HL-60 (cell line): ENCODE results near the gene SLC12A7.

Source experiments
- DNase-seq, 2 experiments: peaks; one replicate each; pipeline ENCODE4 v3.0.0-alpha.2; 2010 to 2020; ENCODE audit warnings: low read depth in 1 of 2, low spot score in 1 of 2
- H3K27ac ChIP-seq: fragments of 250-450 bp; sonication (Bioruptor Pico); replicated peaks from 2 replicates; pipeline ENCODE4 v1.5.1; 2020; ENCODE audit warnings: mild to moderate bottlenecking, moderate library complexity
- H3K27me3 ChIP-seq: fragments of 250-450 bp; sonication (Bioruptor Pico); 2 replicates; pipeline ENCODE4 v1.5.1; 2021; ENCODE audit warnings: mild to moderate bottlenecking, moderate library complexity; ENCODE audit not compliant: insufficient read depth, poor library complexity, severe bottlenecking
- H3K4me3 ChIP-seq: replicated peaks from 2 replicates; pipeline ENCODE4 v1.5.1; 2011; ENCODE audit warnings: mild to moderate bottlenecking, control low read depth, low read length; ENCODE audit not compliant: insufficient read depth
- GABPA ChIP-seq: IDR thresholded peaks from 2 replicates; pipeline ENCODE4 v1.6.1; 2012; ENCODE audit warnings: low read depth
- POLR2AphosphoS5 ChIP-seq: IDR thresholded peaks from 2 replicates; pipeline ENCODE4 v1.6.1; 2012; ENCODE audit warnings: low read depth
- SPI1 ChIP-seq: IDR thresholded peaks from 2 replicates; pipeline ENCODE4 v1.6.1; 2012; ENCODE audit warnings: low read depth, mild to moderate bottlenecking, borderline replicate concordance
- TF ChIP-seq, protein P1 (sequence below): IDR thresholded peaks from one replicate; pipeline ENCODE4 v1.5.1; 2011; ENCODE audit warnings: low read length, control low read depth, inconsistent platforms; ENCODE audit not compliant: insufficient read depth
- TF ChIP-seq, protein P2 (sequence below): IDR thresholded peaks from 2 replicates; pipeline ENCODE4 v1.6.1; 2012; ENCODE audit warnings: low read depth; ENCODE audit not compliant: insufficient replicate concordance

The SLC12A7 gene

DNA sequence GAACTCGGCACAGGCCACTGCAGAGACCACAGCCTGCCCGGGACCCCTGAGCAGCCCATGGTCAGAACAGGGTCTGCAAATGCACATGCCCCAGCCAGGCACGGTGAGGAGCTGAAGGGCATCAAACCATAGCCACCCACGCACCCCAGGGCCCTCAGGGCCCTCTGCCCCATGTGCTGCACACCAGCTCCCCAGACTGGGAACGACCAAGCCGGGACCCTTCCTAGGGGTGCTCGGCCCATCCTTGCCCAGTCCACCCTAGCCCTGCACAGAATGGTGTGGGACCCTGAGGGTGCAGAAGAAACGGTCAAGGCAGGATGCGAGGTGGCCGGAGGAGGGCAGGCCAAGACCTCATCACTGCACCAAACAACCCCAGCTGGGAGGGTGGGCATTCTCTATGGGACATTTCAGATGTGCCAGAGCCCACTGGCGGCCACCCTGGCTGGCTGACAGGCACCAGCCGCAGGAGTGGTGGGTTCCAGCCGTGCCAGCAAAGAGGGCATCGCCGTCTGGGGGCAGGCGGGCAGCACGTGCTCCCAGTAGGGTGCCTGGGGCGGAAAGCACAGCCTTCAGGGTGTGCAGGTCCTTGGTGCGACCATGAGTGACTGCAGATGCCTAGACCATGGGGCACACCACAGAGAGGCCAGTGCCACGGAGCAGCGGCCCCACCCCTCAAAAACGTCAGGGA, 16.4 kb downstream of the SLC12A7 start:
- Histone ChIP-seq H3K27ac (no peak overlapping the region), H3K4me3 (no peak overlapping the region), H3K27me3 (no peaks in the 10 kb centered on the region)
- TF ChIP-seq POLR2AphosphoS5, result no peak
- TF ChIP-seq, protein P1, sequence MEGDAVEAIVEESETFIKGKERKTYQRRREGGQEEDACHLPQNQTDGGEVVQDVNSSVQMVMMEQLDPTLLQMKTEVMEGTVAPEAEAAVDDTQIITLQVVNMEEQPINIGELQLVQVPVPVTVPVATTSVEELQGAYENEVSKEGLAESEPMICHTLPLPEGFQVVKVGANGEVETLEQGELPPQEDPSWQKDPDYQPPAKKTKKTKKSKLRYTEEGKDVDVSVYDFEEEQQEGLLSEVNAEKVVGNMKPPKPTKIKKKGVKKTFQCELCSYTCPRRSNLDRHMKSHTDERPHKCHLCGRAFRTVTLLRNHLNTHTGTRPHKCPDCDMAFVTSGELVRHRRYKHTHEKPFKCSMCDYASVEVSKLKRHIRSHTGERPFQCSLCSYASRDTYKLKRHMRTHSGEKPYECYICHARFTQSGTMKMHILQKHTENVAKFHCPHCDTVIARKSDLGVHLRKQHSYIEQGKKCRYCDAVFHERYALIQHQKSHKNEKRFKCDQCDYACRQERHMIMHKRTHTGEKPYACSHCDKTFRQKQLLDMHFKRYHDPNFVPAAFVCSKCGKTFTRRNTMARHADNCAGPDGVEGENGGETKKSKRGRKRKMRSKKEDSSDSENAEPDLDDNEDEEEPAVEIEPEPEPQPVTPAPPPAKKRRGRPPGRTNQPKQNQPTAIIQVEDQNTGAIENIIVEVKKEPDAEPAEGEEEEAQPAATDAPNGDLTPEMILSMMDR, result no peak
- DNase-seq, result no peak

DNA sequence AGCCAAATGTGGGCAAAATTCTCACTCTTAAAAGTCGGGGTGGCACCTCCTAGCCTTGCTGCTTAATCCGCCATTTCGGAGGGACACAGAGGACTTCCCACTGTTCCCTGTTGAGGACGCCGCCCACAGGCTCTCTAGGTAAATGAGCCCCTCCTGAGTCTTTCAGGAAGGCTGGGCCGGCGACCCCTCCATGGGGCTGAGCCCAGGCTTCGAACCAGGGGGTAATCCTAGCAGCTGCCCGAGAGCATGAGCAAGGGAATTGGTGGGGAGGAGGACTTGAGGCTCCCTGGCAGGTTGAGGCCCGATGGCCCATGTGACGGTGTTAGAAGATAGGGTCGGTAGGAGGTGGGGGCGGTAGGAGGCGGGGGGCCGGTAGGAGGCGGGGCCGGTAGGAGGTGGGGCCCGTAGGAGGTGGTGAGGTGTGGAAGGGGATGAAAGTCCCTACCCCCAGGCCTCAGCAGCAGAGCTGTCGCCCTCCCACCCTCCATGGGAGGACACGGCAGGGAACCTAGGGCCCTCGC, 17.1 kb downstream of the SLC12A7 start:
- no peaks in the 10 kb centered on the region for H3K27me3 ChIP-seq
- TF ChIP-seq, protein P2, sequence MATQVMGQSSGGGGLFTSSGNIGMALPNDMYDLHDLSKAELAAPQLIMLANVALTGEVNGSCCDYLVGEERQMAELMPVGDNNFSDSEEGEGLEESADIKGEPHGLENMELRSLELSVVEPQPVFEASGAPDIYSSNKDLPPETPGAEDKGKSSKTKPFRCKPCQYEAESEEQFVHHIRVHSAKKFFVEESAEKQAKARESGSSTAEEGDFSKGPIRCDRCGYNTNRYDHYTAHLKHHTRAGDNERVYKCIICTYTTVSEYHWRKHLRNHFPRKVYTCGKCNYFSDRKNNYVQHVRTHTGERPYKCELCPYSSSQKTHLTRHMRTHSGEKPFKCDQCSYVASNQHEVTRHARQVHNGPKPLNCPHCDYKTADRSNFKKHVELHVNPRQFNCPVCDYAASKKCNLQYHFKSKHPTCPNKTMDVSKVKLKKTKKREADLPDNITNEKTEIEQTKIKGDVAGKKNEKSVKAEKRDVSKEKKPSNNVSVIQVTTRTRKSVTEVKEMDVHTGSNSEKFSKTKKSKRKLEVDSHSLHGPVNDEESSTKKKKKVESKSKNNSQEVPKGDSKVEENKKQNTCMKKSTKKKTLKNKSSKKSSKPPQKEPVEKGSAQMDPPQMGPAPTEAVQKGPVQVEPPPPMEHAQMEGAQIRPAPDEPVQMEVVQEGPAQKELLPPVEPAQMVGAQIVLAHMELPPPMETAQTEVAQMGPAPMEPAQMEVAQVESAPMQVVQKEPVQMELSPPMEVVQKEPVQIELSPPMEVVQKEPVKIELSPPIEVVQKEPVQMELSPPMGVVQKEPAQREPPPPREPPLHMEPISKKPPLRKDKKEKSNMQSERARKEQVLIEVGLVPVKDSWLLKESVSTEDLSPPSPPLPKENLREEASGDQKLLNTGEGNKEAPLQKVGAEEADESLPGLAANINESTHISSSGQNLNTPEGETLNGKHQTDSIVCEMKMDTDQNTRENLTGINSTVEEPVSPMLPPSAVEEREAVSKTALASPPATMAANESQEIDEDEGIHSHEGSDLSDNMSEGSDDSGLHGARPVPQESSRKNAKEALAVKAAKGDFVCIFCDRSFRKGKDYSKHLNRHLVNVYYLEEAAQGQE, result no peak
- TF ChIP-seq SPI1, result no peak
- TF ChIP-seq POLR2AphosphoS5, result no peak
- TF ChIP-seq, protein P1, result no peak
- no peak for TF ChIP-seq GABPA
- no peak overlapping the region for H3K27ac ChIP-seq
- no peak overlapping the region for H3K4me3 ChIP-seq
- DNase-seq, result no peak

DNA sequence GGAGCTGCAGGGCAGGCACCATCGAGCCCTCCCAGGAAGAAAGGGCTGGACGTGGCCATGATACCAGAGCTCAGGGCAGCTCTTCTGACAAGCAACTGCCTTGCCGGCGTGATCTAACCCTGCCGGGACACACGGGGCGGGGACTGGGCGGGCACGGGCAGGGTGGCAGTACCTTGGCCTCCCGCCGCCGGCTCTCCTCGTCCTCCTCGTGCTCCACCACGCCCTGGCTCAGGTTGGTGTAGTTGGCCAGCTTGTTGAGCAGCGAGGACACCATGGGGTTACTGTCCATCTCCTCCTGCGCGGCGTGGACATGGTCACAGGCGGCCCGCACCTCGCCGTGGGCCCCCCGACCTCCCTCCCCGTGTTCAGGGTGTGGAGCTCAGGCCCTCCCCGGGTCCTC, 18.5 kb downstream of the SLC12A7 start:
- DNase-seq, result no peak
- Histone ChIP-seq H3K27me3 (no peaks in the 10 kb centered on the region), H3K4me3 (no peak overlapping the region), H3K27ac (no peak overlapping the region)
- TF ChIP-seq, protein P1, result no peak
- TF ChIP-seq, protein P2, result no peak
- TF ChIP-seq SPI1 (no peak), POLR2AphosphoS5 (no peak), GABPA (no peak)

DNA sequence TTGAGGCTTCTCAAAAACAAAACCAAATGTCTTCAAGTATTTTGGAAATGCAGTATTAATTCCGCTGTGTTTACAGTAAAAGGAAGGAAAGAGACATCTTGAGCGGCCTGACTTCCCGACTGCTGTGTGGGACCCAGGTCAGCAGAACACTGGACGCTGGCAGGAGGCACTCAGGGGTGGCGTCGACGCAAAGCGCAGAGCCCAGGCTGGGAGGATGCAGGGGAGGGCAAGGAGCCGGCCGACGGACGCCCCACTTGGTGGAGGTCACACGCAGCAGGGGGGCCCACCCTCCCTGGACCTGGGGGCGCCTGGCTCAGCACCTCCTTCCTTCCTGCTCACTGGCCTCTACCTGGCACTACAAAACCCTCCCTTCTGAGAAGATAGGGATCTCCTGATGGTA, 19.7 kb downstream of the SLC12A7 start:
- H3K27ac ChIP-seq, result no peak overlapping the region
- no peak for DNase-seq
- no peak for TF ChIP-seq POLR2AphosphoS5
- TF ChIP-seq, protein P1, result no peak
- no peak for TF ChIP-seq SPI1
- TF ChIP-seq, protein P2, result no peak
- TF ChIP-seq GABPA, result no peak
- no peak overlapping the region for H3K4me3 ChIP-seq
- no peaks in the 10 kb centered on the region for H3K27me3 ChIP-seq
